ENCODE measurements around the gene SENP8. TPM values are rescaled to one million over a fixed set of nuclear protein-coding genes. Genes with fewer than 3 reads are reported as not detected.
A peak's percentile ranks its signal among the peaks of the same experiment; 100 is the strongest.

The SENP8 gene
- total RNA-seq, 1 experiment from 2014 or later: 2.0 TPM

GRCh38 chr15:72112805-72113204 lies 5.4 kb upstream of the SENP8 start:
- no peak overlapping the region for H3K27ac ChIP-seq (ENCODE audit: low read depth, low read length, poor library complexity, severe bottlenecking)
- H3K9me3 ChIP-seq (ENCODE audit: low read depth, low read length, poor library complexity, severe bottlenecking): no peaks in the 10 kb centered on the region
- no peaks in the 10 kb centered on the region for H3K36me3 ChIP-seq (ENCODE audit: insufficient read depth, low read length, poor library complexity, severe bottlenecking)
- H3K4me3 ChIP-seq (ENCODE audit: low read depth, low read length, poor library complexity, severe bottlenecking): no peak overlapping the region
- no peak for TF ChIP-seq CTCF (conservative IDR thresholded peaks at IDR 0.05; ENCODE audit: low read depth, low read length)
- TF ChIP-seq EZH2 (IDR thresholded peaks at IDR 0.05; ENCODE audit: borderline replicate concordance, low read depth, low read length, poor library complexity, severe bottlenecking): no peak
- DNase-seq (ENCODE audit: low spot score): no peak
- ChIA-PET CTCF (no interaction called here), POLR2A (ENCODE audit: low non-redundant PET) (no interaction called here)
- no TSS peak for BruUV-seq (replicated peaks)
- no peaks in the 10 kb centered on the region for H3K27me3 ChIP-seq (replicated peaks; ENCODE audit: insufficient read depth, low read depth, low read length, poor library complexity)
- intact Hi-C loops (cut with micrococcal nuclease; ENCODE audit: unreplicated experiment): no loop called here
- peaks cover 9% of the 10 kb centered on the region for H3K4me1 ChIP-seq (ENCODE audit: insufficient read depth, low read length, poor library complexity, severe bottlenecking)

GRCh38 chr15:72113347-72114031 lies 4.7 kb upstream of the SENP8 start:
- intact Hi-C loops (cut with micrococcal nuclease; ENCODE audit: unreplicated experiment): no loop called here
- H3K36me3 ChIP-seq (ENCODE audit: insufficient read depth, low read length, poor library complexity, severe bottlenecking): no peaks in the 10 kb centered on the region
- DNase-seq (ENCODE audit: low spot score): no peak
- no TSS peak for BruUV-seq (replicated peaks)
- CTCF ChIA-PET: no interaction called here
- H3K9me3 ChIP-seq (ENCODE audit: low read depth, low read length, poor library complexity, severe bottlenecking): no peaks in the 10 kb centered on the region
- no peak overlapping the region for H3K27ac ChIP-seq (ENCODE audit: low read depth, low read length, poor library complexity, severe bottlenecking)
- POLR2A ChIA-PET (ENCODE audit: low non-redundant PET): no interaction called here
- no peaks in the 10 kb centered on the region for H3K27me3 ChIP-seq (replicated peaks; ENCODE audit: insufficient read depth, low read depth, low read length, poor library complexity)
- peaks cover 9% of the 10 kb centered on the region for H3K4me1 ChIP-seq (ENCODE audit: insufficient read depth, low read length, poor library complexity, severe bottlenecking)
- TF ChIP-seq EZH2 (IDR thresholded peaks at IDR 0.05; ENCODE audit: borderline replicate concordance, low read depth, low read length, poor library complexity, severe bottlenecking) (no peak), CTCF (conservative IDR thresholded peaks at IDR 0.05; ENCODE audit: low read depth, low read length) (no peak)
- no peak overlapping the region for H3K4me3 ChIP-seq (ENCODE audit: low read depth, low read length, poor library complexity, severe bottlenecking)

GRCh38 chr15:72116731-72117485 lies 1.3 kb upstream of the SENP8 start:
- ChIA-PET CTCF (no interaction called here), POLR2A (ENCODE audit: low non-redundant PET) (no interaction called here)
- Histone ChIP-seq H3K27ac (ENCODE audit: low read depth, low read length, poor library complexity, severe bottlenecking) (peak overlapping the region; percentile 94), H3K4me3 (ENCODE audit: low read depth, low read length, poor library complexity, severe bottlenecking) (peak overlapping the region; percentile 94), H3K27me3 (replicated peaks; ENCODE audit: insufficient read depth, low read depth, low read length, poor library complexity) (no peaks in the 10 kb centered on the region), H3K36me3 (ENCODE audit: insufficient read depth, low read length, poor library complexity, severe bottlenecking) (no peaks in the 10 kb centered on the region), H3K4me1 (ENCODE audit: insufficient read depth, low read length, poor library complexity, severe bottlenecking) (peaks cover 9% of the 10 kb centered on the region), H3K9me3 (ENCODE audit: low read depth, low read length, poor library complexity, severe bottlenecking) (no peaks in the 10 kb centered on the region)
- TF ChIP-seq CTCF (conservative IDR thresholded peaks at IDR 0.05; ENCODE audit: low read depth, low read length) (no peak), EZH2 (IDR thresholded peaks at IDR 0.05; ENCODE audit: borderline replicate concordance, low read depth, low read length, poor library complexity, severe bottlenecking) (no peak)
- no TSS peak for BruUV-seq (replicated peaks)
- peak; percentile 28 for DNase-seq (ENCODE audit: low spot score)
- intact Hi-C loops (cut with micrococcal nuclease; ENCODE audit: unreplicated experiment): no loop called here

All from A673 (cell line).